Measurements from ENCODE around the gene TMEM150A. TPM values are rescaled to one million over a fixed set of nuclear protein-coding genes. Genes with fewer than 3 reads are reported as not detected.
A peak's percentile ranks its signal among the peaks of the same experiment; 100 is the strongest.

Gene TMEM150A
- total RNA-seq, 4 donors from 2014 or later = 6.3 to 15.8 (median 7.4) TPM

GRCh38 chr2:85600951-85601770, 1.3 kb downstream of the TMEM150A start:
- Histone ChIP-seq H3K27ac (peak overlapping the region; percentile 82 to 95 (median 87)), H3K27me3 (no peaks in the 10 kb centered on the region), H3K9me3 (no peaks in the 10 kb centered on the region), H3K4me3 (peak overlapping the region in 3 of 4 donors; percentile 60 to 88 (median 66)), H3K36me3 (peaks cover 8 to 45% (median 17%) of the 10 kb centered on the region in 3 donors), H3K4me1 (peaks cover 32 to 77% (median 45%) of the 10 kb centered on the region in 3 donors)
- 74% methylated on average over 4 of the region's 6 CpGs; no CpG with 5 or more reads in 1 of the 2 donors for WGBS, 2 donors
- intact Hi-C loops (cut with DNase I) = no loop called here
- no peak for DNase-seq
- no peak for TF ChIP-seq POLR2A (IDR thresholded peaks at IDR 0.05)
- TF ChIP-seq CTCF (IDR thresholded peaks at IDR 0.05) = no peak

- no peaks in the 10 kb centered on the region for H3K9me3 ChIP-seq
- intact Hi-C loops (cut with DNase I) = no loop called here
- no peaks in the 10 kb centered on the region for H3K27me3 ChIP-seq
- TF ChIP-seq POLR2A (IDR thresholded peaks at IDR 0.05) (no peak), CTCF (IDR thresholded peaks at IDR 0.05) (no peak)
- peaks cover 8 to 45% (median 12%) of the 10 kb centered on the region in 3 donors for H3K36me3 ChIP-seq
- H3K4me1 ChIP-seq = peaks cover 32 to 71% (median 37%) of the 10 kb centered on the region in 3 donors
- no peak for DNase-seq
- H3K4me3 ChIP-seq = no peak overlapping the region
- no peak overlapping the region for H3K27ac ChIP-seq
- WGBS, 2 donors = 60% methylated on average over 1 of the region's 3 CpGs; no CpG with 5 or more reads in 1 of the 2 donors
Measured at GRCh38 chr2:85600235-85600575, 2.3 kb downstream of the TMEM150A start.

GRCh38 chr2:85599468-85600234, 2.8 kb downstream of the TMEM150A start:
- Histone ChIP-seq H3K4me3 (no peak overlapping the region), H3K27ac (no peak overlapping the region), H3K27me3 (no peaks in the 10 kb centered on the region), H3K36me3 (peaks cover 8 to 45% (median 12%) of the 10 kb centered on the region in 3 donors), H3K4me1 (peaks cover 34 to 69% (median 36%) of the 10 kb centered on the region in 3 donors), H3K9me3 (no peaks in the 10 kb centered on the region)
- TF ChIP-seq POLR2A (IDR thresholded peaks at IDR 0.05) (no peak), CTCF (IDR thresholded peaks at IDR 0.05) (no peak)
- intact Hi-C loops (cut with DNase I) = no loop called here
- DNase-seq = no peak
- WGBS, 2 donors = 60 to 72% methylated on average over 8 to 14 of the region's 17 CpGs

GRCh38 chr2:85598594-85599340, 3.7 kb downstream of the TMEM150A start:
- intact Hi-C loops (cut with DNase I) = no loop called here
- Histone ChIP-seq H3K4me3 (no peak overlapping the region), H3K27ac (no peak overlapping the region), H3K4me1 (peaks cover 30 to 69% (median 33%) of the 10 kb centered on the region in 3 donors), H3K27me3 (no peaks in the 10 kb centered on the region), H3K36me3 (peaks cover 8 to 45% (median 12%) of the 10 kb centered on the region in 3 donors), H3K9me3 (no peaks in the 10 kb centered on the region)
- no peak for DNase-seq
- WGBS, 2 donors = 69 to 81% methylated on average over 11 to 13 of the region's 14 CpGs
- no peak for TF ChIP-seq CTCF (IDR thresholded peaks at IDR 0.05)

Measured in esophagus squamous epithelium (tissue), 5 donors.